ENCODE measurements around the gene KDM2B.

DNA sequence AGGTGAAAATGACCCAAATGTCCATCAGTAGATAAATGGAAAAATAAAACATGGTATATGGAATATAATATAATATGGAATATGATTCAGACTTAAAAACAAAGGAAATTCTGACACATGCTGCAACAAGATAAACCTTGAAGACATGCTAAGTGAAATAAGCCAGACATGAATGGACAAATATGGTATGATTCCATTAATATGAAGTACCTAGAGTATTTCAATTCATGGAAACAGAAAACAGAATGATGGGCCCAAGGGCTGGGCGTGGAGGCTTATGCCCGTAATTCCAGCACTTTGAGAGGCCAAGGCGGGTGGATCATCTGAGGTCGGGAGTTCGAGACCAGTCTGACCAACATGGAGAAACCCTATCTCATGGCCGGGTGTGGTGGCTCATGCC lies 22.8 kb upstream of the KDM2B start:
- TF ChIP-seq, protein P1, sequence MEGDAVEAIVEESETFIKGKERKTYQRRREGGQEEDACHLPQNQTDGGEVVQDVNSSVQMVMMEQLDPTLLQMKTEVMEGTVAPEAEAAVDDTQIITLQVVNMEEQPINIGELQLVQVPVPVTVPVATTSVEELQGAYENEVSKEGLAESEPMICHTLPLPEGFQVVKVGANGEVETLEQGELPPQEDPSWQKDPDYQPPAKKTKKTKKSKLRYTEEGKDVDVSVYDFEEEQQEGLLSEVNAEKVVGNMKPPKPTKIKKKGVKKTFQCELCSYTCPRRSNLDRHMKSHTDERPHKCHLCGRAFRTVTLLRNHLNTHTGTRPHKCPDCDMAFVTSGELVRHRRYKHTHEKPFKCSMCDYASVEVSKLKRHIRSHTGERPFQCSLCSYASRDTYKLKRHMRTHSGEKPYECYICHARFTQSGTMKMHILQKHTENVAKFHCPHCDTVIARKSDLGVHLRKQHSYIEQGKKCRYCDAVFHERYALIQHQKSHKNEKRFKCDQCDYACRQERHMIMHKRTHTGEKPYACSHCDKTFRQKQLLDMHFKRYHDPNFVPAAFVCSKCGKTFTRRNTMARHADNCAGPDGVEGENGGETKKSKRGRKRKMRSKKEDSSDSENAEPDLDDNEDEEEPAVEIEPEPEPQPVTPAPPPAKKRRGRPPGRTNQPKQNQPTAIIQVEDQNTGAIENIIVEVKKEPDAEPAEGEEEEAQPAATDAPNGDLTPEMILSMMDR (conservative IDR thresholded peaks at IDR 0.05): no peak
- TF ChIP-seq ZFX (IDR thresholded peaks at IDR 0.05): no peak
